GM19438 (cell line): Measurements from ENCODE around the gene TET3.
A peak's percentile ranks its signal among the peaks of the same experiment; 100 is the strongest.

Experiments used
- ATAC-seq: cut with Tn5 transposase; IDR thresholded peaks from one replicate; pipeline ENCODE4 v1.9.1; 2021; ENCODE audit warnings: low read depth; ENCODE audit not compliant: unreplicated experiment

The TET3 gene

GRCh38 chr2:73985308-73986084 lies 786 bp downstream of the TET3 start:
- ATAC-seq: no peak

- no peak for ATAC-seq
These were observed 1.5 kb downstream of the TET3 start for GRCh38 chr2:73986085-73986681.

- ATAC-seq: no peak
These were observed 2.6 kb downstream of the TET3 start for GRCh38 chr2:73987109-73987947.

GRCh38 chr2:73987948-73988700 lies 3.4 kb downstream of the TET3 start:
- no peak for ATAC-seq

GRCh38 chr2:73989972-73990371 lies 5.3 kb downstream of the TET3 start:
- no peak for ATAC-seq

- ATAC-seq: no peak
These were observed 5.8 kb downstream of the TET3 start for GRCh38 chr2:73990531-73990930.

- ATAC-seq: no peak
These were observed 7.3 kb downstream of the TET3 start for GRCh38 chr2:73992036-73992435.

- no peak for ATAC-seq
These were observed 8.7 kb downstream of the TET3 start for GRCh38 chr2:73993376-73993775.

GRCh38 chr2:73993778-73994177 lies 9.1 kb downstream of the TET3 start:
- no peak for ATAC-seq

- no peak for ATAC-seq
These were observed 9.6 kb downstream of the TET3 start for GRCh38 chr2:73994178-73994831.

GRCh38 chr2:73995810-73996209 lies 11.1 kb downstream of the TET3 start:
- ATAC-seq: no peak

- no peak for ATAC-seq
These were observed 13.1 kb downstream of the TET3 start for GRCh38 chr2:73997813-73998212.

GRCh38 chr2:73998451-73998850 lies 13.7 kb downstream of the TET3 start:
- no peak for ATAC-seq

GRCh38 chr2:73998933-73999332 lies 14.2 kb downstream of the TET3 start:
- ATAC-seq: no peak

- no peak for ATAC-seq
These were observed 15.3 kb downstream of the TET3 start for GRCh38 chr2:73999881-74000597.

GRCh38 chr2:74000666-74001065 lies 16.0 kb downstream of the TET3 start:
- ATAC-seq: no peak

GRCh38 chr2:74001121-74001520 lies 16.4 kb downstream of the TET3 start:
- no peak for ATAC-seq

GRCh38 chr2:74001781-74002504 lies 17.2 kb downstream of the TET3 start:
- ATAC-seq: peak; percentile 42
